SU-DHL-6 (cell line): ENCODE results near the gene CMKLR1.

ENCODE experiments used
- H2AFZ ChIP-seq: fragments of 200-600 bp; sonication (generic); 2 replicates; pipeline ENCODE4 v1.6.1; 2014; ENCODE audit warnings: low read depth, mild to moderate bottlenecking, moderate library complexity, mixed read lengths, antibody characterized with exemption, low read length; ENCODE audit not compliant: severe bottlenecking
- H3F3A ChIP-seq: fragments of 200-600 bp; shearing (Covaris generic); 2 replicates; pipeline ENCODE4 v1.6.0; 2016; ENCODE audit warnings: antibody characterized with exemption, mild to moderate bottlenecking; ENCODE audit not compliant: insufficient read depth
- H3K27ac ChIP-seq: fragments of 200-600 bp; sonication (generic); 2 replicates; pipeline ENCODE4 v1.5.1; 2016; ENCODE audit warnings: low read depth, mild to moderate bottlenecking, low read length, moderate library complexity, mixed read lengths
- H3K27me3 ChIP-seq: fragments of 200-600 bp; sonication (generic), shearing (Covaris generic); 2 replicates; pipeline ENCODE4 v1.6.0; 2014; ENCODE audit warnings: mild to moderate bottlenecking, low read length
- H3K36me3 ChIP-seq: fragments of 200-600 bp; sonication (generic); 2 replicates; pipeline ENCODE4 v1.6.1; 2014; ENCODE audit warnings: mild to moderate bottlenecking, low read length, mixed read lengths
- H3K4me2 ChIP-seq: fragments of 300-600, 200-600 bp; shearing (Covaris generic), sonication (generic); 2 replicates; pipeline ENCODE4 v1.6.0; 2014; ENCODE audit warnings: low read length, low read depth, mild to moderate bottlenecking; ENCODE audit not compliant: poor library complexity, severe bottlenecking
- H3K4me3 ChIP-seq: fragments of 200-600 bp; sonication (generic); 2 replicates; pipeline ENCODE4 v1.5.1; 2014; ENCODE audit warnings: antibody characterized with exemption, low read length, mild to moderate bottlenecking, mixed read lengths; ENCODE audit not compliant: insufficient read depth, poor library complexity, severe bottlenecking
- H3K79me2 ChIP-seq: fragments of 200-600 bp; sonication (generic); 2 replicates; pipeline ENCODE4 v1.6.1; 2014; ENCODE audit warnings: mild to moderate bottlenecking, low read length, moderate library complexity; ENCODE audit not compliant: insufficient read depth
- H3K9ac ChIP-seq: fragments of 200-600 bp; sonication (generic); 2 replicates; pipeline ENCODE4 v1.7.0; 2014; ENCODE audit warnings: mild to moderate bottlenecking, low read length
- H3K9me2 ChIP-seq: fragments of 200-600 bp; sonication (generic); replicated peaks from 2 replicates; pipeline ENCODE4 v1.6.1; 2014; ENCODE audit warnings: low read length; ENCODE audit not compliant: insufficient read depth
- H3K9me3 ChIP-seq: fragments of 200-600 bp; sonication (generic); 2 replicates; pipeline ENCODE4 v1.6.1; 2014; ENCODE audit warnings: low read length, mixed read lengths; ENCODE audit not compliant: insufficient read depth
- H4K20me1 ChIP-seq: fragments of 200-600 bp; sonication (generic); 2 replicates; pipeline ENCODE4 v1.6.1; 2014; ENCODE audit warnings: low read depth, mild to moderate bottlenecking, antibody characterized with exemption, low read length, moderate library complexity, mixed read lengths
- CTCF ChIP-seq: fragments of 200-600 bp; sonication (generic); IDR thresholded peaks from one replicate; pipeline ENCODE4 v1.5.1; 2017; ENCODE audit warnings: antibody characterized with exemption, mild to moderate bottlenecking, low read length, moderate library complexity; ENCODE audit not compliant: insufficient read depth, poor library complexity, severe bottlenecking
- EZH2phosphoT487 ChIP-seq: fragments of 200-600 bp; sonication (generic), shearing (Covaris generic); conservative IDR thresholded peaks from 2 replicates; pipeline ENCODE4 v1.6.1; 2018; ENCODE audit warnings: mild to moderate bottlenecking, antibody characterized with exemption, low read length, moderate library complexity, mixed read lengths

CMKLR1 gene

GRCh38 chr12:108297424-108297823 lies 41.7 kb downstream of the CMKLR1 start:
- Histone ChIP-seq H3K27me3 (no peaks in the 10 kb centered on the region), H3K9me3 (no peaks in the 10 kb centered on the region), H3K4me2 (no peak overlapping the region)

GRCh38 chr12:108296945-108297344 lies 42.2 kb downstream of the CMKLR1 start:
- no peak overlapping the region for H3K27ac ChIP-seq
- no peak overlapping the region for H3K9ac ChIP-seq
- no peaks in the 10 kb centered on the region for H4K20me1 ChIP-seq
- H3K4me2 ChIP-seq, result no peak overlapping the region
- no peaks in the 10 kb centered on the region for H3K27me3 ChIP-seq
- H3K79me2 ChIP-seq, result no peaks in the 10 kb centered on the region
- no peaks in the 10 kb centered on the region for H3K36me3 ChIP-seq
- no peaks in the 10 kb centered on the region for H3K9me2 ChIP-seq
- no peak overlapping the region for H3K4me3 ChIP-seq
- H2AFZ ChIP-seq, result no peak overlapping the region
- no peaks in the 10 kb centered on the region for H3K9me3 ChIP-seq
- TF ChIP-seq EZH2phosphoT487, result no peak
- TF ChIP-seq CTCF, result no peak
- H3F3A ChIP-seq, result no peaks in the 10 kb centered on the region

More at GRCh38 chr12:108297424-108297823, 41.7 kb downstream of the CMKLR1 start:
- H3F3A ChIP-seq, result no peaks in the 10 kb centered on the region
- H3K79me2 ChIP-seq, result no peaks in the 10 kb centered on the region
- H3K36me3 ChIP-seq, result no peaks in the 10 kb centered on the region
- no peaks in the 10 kb centered on the region for H4K20me1 ChIP-seq
- TF ChIP-seq CTCF (no peak), EZH2phosphoT487 (no peak)
- no peak overlapping the region for H2AFZ ChIP-seq
- no peak overlapping the region for H3K27ac ChIP-seq
- H3K4me3 ChIP-seq, result no peak overlapping the region
- no peaks in the 10 kb centered on the region for H3K9me2 ChIP-seq
- H3K9ac ChIP-seq, result no peak overlapping the region

DNA sequence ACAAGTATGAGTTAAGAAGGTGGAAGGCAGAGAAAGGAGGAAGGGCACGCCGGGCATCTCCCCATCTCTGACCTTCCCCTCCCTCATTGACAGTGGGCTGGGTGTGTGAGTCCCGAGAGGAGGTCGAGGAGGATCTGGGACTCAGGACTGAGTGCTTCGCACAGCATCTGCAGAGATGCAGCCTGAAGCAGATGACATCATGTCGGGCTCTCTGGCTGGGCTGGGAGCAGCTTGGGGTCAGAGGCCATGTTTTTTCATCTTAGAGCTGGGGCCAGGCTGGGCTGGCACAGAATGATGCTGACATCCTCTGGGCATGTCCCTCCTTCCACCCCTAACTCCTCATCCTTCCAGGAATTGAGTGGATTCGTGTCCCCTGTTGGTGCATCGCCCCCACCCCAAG lies 43.5 kb downstream of the CMKLR1 start:
- no peak for TF ChIP-seq EZH2phosphoT487
- TF ChIP-seq CTCF, result no peak
- Histone ChIP-seq H4K20me1 (no peaks in the 10 kb centered on the region), H3K36me3 (no peaks in the 10 kb centered on the region), H3F3A (no peaks in the 10 kb centered on the region), H3K79me2 (no peaks in the 10 kb centered on the region), H3K4me3 (no peak overlapping the region), H3K9me2 (no peaks in the 10 kb centered on the region), H3K27me3 (no peaks in the 10 kb centered on the region), H3K4me2 (no peak overlapping the region), H2AFZ (no peak overlapping the region), H3K9me3 (no peaks in the 10 kb centered on the region), H3K27ac (no peak overlapping the region), H3K9ac (no peak overlapping the region)
